CD14-positive monocyte (primary cell): ENCODE results near the gene CACNG3. TPM values are rescaled to one million over a fixed set of nuclear protein-coding genes. Genes with fewer than 3 reads are reported as not detected.

Source experiments
- DNase-seq, 3 donors: peaks; one replicate each; pipeline ENCODE4 v3.0.0-alpha.2; 2011 to 2022
- H2AFZ ChIP-seq: 2 replicates; pipeline ENCODE4 v1.6.0; 2012; ENCODE audit warnings: mild to moderate bottlenecking, low read depth, low read length, inconsistent platforms; ENCODE audit not compliant: insufficient read depth, poor library complexity, severe bottlenecking
- H3K27ac ChIP-seq, 2 donors: 1 replicate in 1 of 2; 2 replicates in 1 of 2; pipeline ENCODE4 v1.5.1; 2012 to 2013; ENCODE audit warnings: low read length in 2 of 2, control low read depth in 1 of 2, inconsistent platforms in 1 of 2, low read depth in 1 of 2, mild to moderate bottlenecking in 1 of 2
- H3K27me3 ChIP-seq, 2 donors: one replicate each; pipeline versions ENCODE4 v1.6.0 to v1.6.1; 2011 to 2013; ENCODE audit warnings: low read length in 2 of 2; ENCODE audit not compliant: control insufficient read depth in 2 of 2, insufficient read depth in 2 of 2
- H3K36me3 ChIP-seq, 2 donors: replicated peaks in 1 of 2; 1 replicate in 1 of 2; 2 replicates in 1 of 2; pipeline versions ENCODE4 v1.5.1 to v1.6.1; 2012 to 2013; ENCODE audit warnings: low read length in 2 of 2, control low read depth in 1 of 2, inconsistent platforms in 1 of 2, mild to moderate bottlenecking in 1 of 2; ENCODE audit not compliant: insufficient read depth in 2 of 2, control insufficient read depth in 1 of 2
- H3K4me1 ChIP-seq, 2 donors: 1 replicate in 1 of 2; 2 replicates in 1 of 2; pipeline versions ENCODE4 v1.5.1 to v1.6.1; 2012 to 2013; ENCODE audit warnings: low read length in 2 of 2, control low read depth in 1 of 2, inconsistent platforms in 1 of 2, mild to moderate bottlenecking in 1 of 2, moderate library complexity in 1 of 2; ENCODE audit not compliant: insufficient read depth in 2 of 2, control insufficient read depth in 1 of 2
- H3K4me2 ChIP-seq: replicated peaks from 2 replicates; pipeline ENCODE3; 2012; ENCODE audit warnings: low read length, moderate library complexity, mild to moderate bottlenecking; ENCODE audit not compliant: poor library complexity, severe bottlenecking; ENCODE audit errors: extremely low read depth
- H3K4me3 ChIP-seq, 3 experiments: fragments of 200-600 bp in 1 of 3; sonication (generic) in 1 of 3; replicated peaks in 1 of 3; 1 replicate in 2 of 3; 2 replicates in 1 of 3; pipeline ENCODE4 v1.5.1; 2011 to 2013; ENCODE audit warnings: low read length in 3 of 3, mild to moderate bottlenecking in 3 of 3, control low read depth in 2 of 3, low read depth in 2 of 3, inconsistent platforms in 1 of 3, moderate library complexity in 1 of 3
- H3K79me2 ChIP-seq: 2 replicates; pipeline ENCODE4 v1.6.0; 2012; ENCODE audit warnings: mild to moderate bottlenecking, control low read depth, inconsistent platforms, low read length, moderate library complexity; ENCODE audit not compliant: insufficient read depth
- H3K9ac ChIP-seq: 2 replicates; pipeline ENCODE4 v1.6.0; 2017; ENCODE audit warnings: low read length, mild to moderate bottlenecking; ENCODE audit not compliant: insufficient read depth, poor library complexity, severe bottlenecking
- H3K9me3 ChIP-seq, 2 donors: replicated peaks in 1 of 2; 1 replicate in 1 of 2; 2 replicates in 1 of 2; pipeline versions ENCODE4 v1.5.1 to v1.6.1; 2012 to 2013; ENCODE audit warnings: low read length in 2 of 2, control low read depth in 1 of 2; ENCODE audit not compliant: control insufficient read depth in 1 of 2, insufficient read depth in 1 of 2
- H4K20me1 ChIP-seq: 2 replicates; pipeline ENCODE4 v1.6.0; 2012; ENCODE audit warnings: mild to moderate bottlenecking, low read length, control low read depth, moderate library complexity; ENCODE audit not compliant: insufficient read depth
- H3K27ac Mint-ChIP-seq, 7 donors: one replicate each; pipeline ENCODE4 v1.8.0; 2020; ENCODE audit warnings: mild to moderate bottlenecking in 7 of 7, mixed read lengths in 7 of 7, moderate library complexity in 6 of 7, inconsistent platforms in 2 of 7
- H3K27me3 Mint-ChIP-seq, 3 donors: one replicate each; pipeline ENCODE4 v1.8.0; 2021 to 2022; ENCODE audit warnings: low read depth in 3 of 3, mild to moderate bottlenecking in 3 of 3, mixed read lengths in 3 of 3, moderate library complexity in 3 of 3, inconsistent platforms in 1 of 3
- H3K36me3 Mint-ChIP-seq, 2 donors: one replicate each; pipeline ENCODE4 v1.8.0; 2020; ENCODE audit warnings: mixed read lengths in 2 of 2, inconsistent platforms in 1 of 2, mild to moderate bottlenecking in 1 of 2
- H3K4me1 Mint-ChIP-seq: one replicate; pipeline ENCODE4 v1.8.0; 2020; ENCODE audit warnings: mild to moderate bottlenecking, mixed read lengths
- H3K4me3 Mint-ChIP-seq, 2 donors: one replicate each; pipeline ENCODE4 v1.8.0; 2020; ENCODE audit warnings: mild to moderate bottlenecking in 2 of 2, mixed read lengths in 2 of 2, moderate library complexity in 1 of 2
- H3K9me3 Mint-ChIP-seq, 7 donors: one replicate each; pipeline ENCODE4 v1.8.0; 2020 to 2022; ENCODE audit warnings: mixed read lengths in 7 of 7, mild to moderate bottlenecking in 6 of 7, moderate library complexity in 6 of 7, inconsistent platforms in 2 of 7
- CTCF ChIP-seq: fragments of 200-600 bp; IDR thresholded peaks from one replicate; pipeline ENCODE4 v1.8.0; 2022; ENCODE audit warnings: antibody characterized with exemption, mild to moderate bottlenecking
- WGBS: methylation state at CpG from one replicate; pipeline ENCODE4 v1.1.5; 2013; ENCODE audit warnings: missing lambda C conversion rate; ENCODE audit not compliant: insufficient coverage; 5-methylcytosine and 5-hydroxymethylcytosine counted together
- intact Hi-C, 2 donors: fragments of 100-400 bp; cut with micrococcal nuclease; formaldehyde crosslinking; loops; one replicate each; pipeline versions ENCODE4 v1.15.0 to v1.15.1; 2023
- polyA plus RNA-seq, 3 donors: library from polyadenylated mRNA; depleted of rRNA in 1 of 3; unstranded in 2 of 3; stranded (reverse) in 1 of 3; fragments of 300-500 nt in 2 of 3; fragments of >200 nt in 1 of 3; fragmentation: Illumina TruSeq in 2 of 3; gene quantifications; 1 replicate in 2 of 3; 2 replicates in 1 of 3; pipeline ENCODE4 v1.2.3, GENCODE V29; 2012 to 2021

Gene CACNG3
- polyA plus RNA-seq, 3 donors = not detected

GRCh38 chr16:24372824-24373223 lies 116.7 kb downstream of the CACNG3 start:
- TF ChIP-seq CTCF = no peak
- Histone ChIP-seq H3K36me3 (no peaks in the 10 kb centered on the region), H4K20me1 (no peaks in the 10 kb centered on the region), H3K27ac (no peak overlapping the region), H3K4me2 (no peak overlapping the region), H3K79me2 (no peaks in the 10 kb centered on the region), H3K4me3 (no peak overlapping the region), H3K9ac (no peak overlapping the region), H2AFZ (no peak overlapping the region), H3K9me3 (peaks cover 5 to 9% of the 10 kb centered on the region in 2 donors), H3K27me3 (no peaks in the 10 kb centered on the region), H3K4me1 (no peaks in the 10 kb centered on the region)
- Mint-ChIP-seq H3K36me3 (no peaks in the 10 kb centered on the region), H3K27ac (no peak overlapping the region), H3K9me3 (peaks cover 12 to 22% (median 15%) of the 10 kb centered on the region in 7 donors), H3K27me3 (peaks cover 0 to 11% (median 3%) of the 10 kb centered on the region in 3 donors), H3K4me3 (no peak overlapping the region), H3K4me1 (no peaks in the 10 kb centered on the region)
- no peak for DNase-seq
- WGBS = 96% methylated on average over 3 of the region's 5 CpGs
- intact Hi-C loops = no loop called here

GRCh38 chr16:24378999-24379398 lies 122.9 kb downstream of the CACNG3 start:
- H3K4me3 ChIP-seq = no peak overlapping the region
- H3K4me2 ChIP-seq = no peak overlapping the region
- TF ChIP-seq CTCF = no peak
- Mint-ChIP-seq H3K36me3 (no peaks in the 10 kb centered on the region), H3K4me3 (no peak overlapping the region), H3K9me3 (peaks cover 22 to 58% (median 46%) of the 10 kb centered on the region in 7 donors), H3K27me3 (peaks cover 2 to 10% (median 3%) of the 10 kb centered on the region in 3 donors), H3K27ac (no peak overlapping the region), H3K4me1 (no peaks in the 10 kb centered on the region)
- no peaks in the 10 kb centered on the region for H3K27me3 ChIP-seq
- DNase-seq = no peak
- H2AFZ ChIP-seq = no peak overlapping the region
- H3K79me2 ChIP-seq = no peaks in the 10 kb centered on the region
- no peaks in the 10 kb centered on the region for H4K20me1 ChIP-seq
- H3K36me3 ChIP-seq = no peaks in the 10 kb centered on the region
- no peaks in the 10 kb centered on the region for H3K4me1 ChIP-seq
- intact Hi-C loops = no loop called here
- no CpG with 5 or more reads among the region's 2 CpGs for WGBS
- H3K27ac ChIP-seq = no peak overlapping the region
- peaks cover 39 to 45% of the 10 kb centered on the region in 2 donors for H3K9me3 ChIP-seq
- no peak overlapping the region for H3K9ac ChIP-seq
